GM10266 (cell line): ENCODE results near the gene LY6G6D.
"Not testable (repeated sequence)": the region's sequence is repeated elsewhere in the genome, so short reads cannot be mapped to it uniquely, and the experiment has no call there.

Experiments
- DNase-seq: peaks from one replicate; pipeline ENCODE4 v3.0.0; 2012; ENCODE audit errors: extremely low spot score
- TF ChIP-seq, protein P1 (sequence below): IDR thresholded peaks from 2 replicates; pipeline ENCODE4 v1.5.1; 2012; ENCODE audit warnings: mild to moderate bottlenecking, low read depth; ENCODE audit not compliant: control insufficient read depth, insufficient read depth; ENCODE audit errors: missing control alignments

The LY6G6D gene

GRCh38 chr6:31705931-31706330, 9.2 kb upstream of the LY6G6D start:
- no peak for DNase-seq
- TF ChIP-seq, protein P1, sequence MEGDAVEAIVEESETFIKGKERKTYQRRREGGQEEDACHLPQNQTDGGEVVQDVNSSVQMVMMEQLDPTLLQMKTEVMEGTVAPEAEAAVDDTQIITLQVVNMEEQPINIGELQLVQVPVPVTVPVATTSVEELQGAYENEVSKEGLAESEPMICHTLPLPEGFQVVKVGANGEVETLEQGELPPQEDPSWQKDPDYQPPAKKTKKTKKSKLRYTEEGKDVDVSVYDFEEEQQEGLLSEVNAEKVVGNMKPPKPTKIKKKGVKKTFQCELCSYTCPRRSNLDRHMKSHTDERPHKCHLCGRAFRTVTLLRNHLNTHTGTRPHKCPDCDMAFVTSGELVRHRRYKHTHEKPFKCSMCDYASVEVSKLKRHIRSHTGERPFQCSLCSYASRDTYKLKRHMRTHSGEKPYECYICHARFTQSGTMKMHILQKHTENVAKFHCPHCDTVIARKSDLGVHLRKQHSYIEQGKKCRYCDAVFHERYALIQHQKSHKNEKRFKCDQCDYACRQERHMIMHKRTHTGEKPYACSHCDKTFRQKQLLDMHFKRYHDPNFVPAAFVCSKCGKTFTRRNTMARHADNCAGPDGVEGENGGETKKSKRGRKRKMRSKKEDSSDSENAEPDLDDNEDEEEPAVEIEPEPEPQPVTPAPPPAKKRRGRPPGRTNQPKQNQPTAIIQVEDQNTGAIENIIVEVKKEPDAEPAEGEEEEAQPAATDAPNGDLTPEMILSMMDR, result no peak

GRCh38 chr6:31706599-31706998, 8.5 kb upstream of the LY6G6D start, which contains the start of gene LY6G6F:
TSS of gene LY6G6F (plus strand) at chr6:31706866. CDS start at chr6:31706907, 41 bp downstream.
- TF ChIP-seq, protein P1, result no peak

GRCh38 chr6:31707701-31708100, 7.4 kb upstream of the LY6G6D start:
- no peak for DNase-seq
- TF ChIP-seq, protein P1, result no peak

More at GRCh38 chr6:31706599-31706998, 8.5 kb upstream of the LY6G6D start, which contains the start of gene LY6G6F:
- DNase-seq, result no peak

DNA sequence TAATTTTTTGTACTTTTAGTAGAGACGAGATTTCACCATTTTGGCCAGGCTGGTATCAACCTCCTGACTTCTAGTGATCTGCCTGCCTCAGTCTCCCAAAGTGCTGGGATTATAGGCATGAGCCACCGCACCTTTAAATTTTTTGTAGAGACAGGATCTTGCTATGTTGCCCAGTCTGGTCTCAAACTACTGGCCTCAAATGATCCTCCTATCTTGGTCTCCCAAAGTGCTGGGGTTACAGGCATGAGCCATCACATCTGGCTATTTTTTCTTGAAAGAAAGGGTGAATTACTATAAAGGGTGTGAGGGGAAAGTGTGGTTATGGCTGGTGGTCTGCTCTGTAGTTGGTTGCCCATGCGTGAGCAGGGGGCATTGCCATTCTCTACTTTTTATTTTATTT, 6.9 kb upstream of the LY6G6D start:
- no peak for DNase-seq
- TF ChIP-seq, protein P1, result no peak

DNA sequence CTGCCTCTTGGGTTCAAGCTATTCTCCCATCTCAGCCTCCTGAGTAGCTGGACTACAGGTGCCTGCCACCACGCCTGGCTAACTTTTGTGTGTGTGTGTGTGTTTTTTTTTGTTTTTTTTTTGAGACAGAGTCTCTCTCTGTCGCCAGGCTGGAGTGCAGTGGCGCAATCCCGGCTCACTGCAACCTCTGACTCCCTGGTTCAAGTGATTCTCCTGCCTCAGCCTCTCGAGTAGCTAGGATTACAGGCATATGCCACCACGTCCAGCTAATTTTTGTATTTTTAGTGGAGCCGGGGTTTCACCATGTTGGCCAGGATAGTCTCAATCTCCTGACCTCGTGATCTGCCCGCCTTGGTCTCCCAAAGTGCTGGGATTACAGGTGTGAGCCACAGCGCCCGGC, 6.0 kb upstream of the LY6G6D start:
- DNase-seq, result not testable (repeated sequence)

DNA sequence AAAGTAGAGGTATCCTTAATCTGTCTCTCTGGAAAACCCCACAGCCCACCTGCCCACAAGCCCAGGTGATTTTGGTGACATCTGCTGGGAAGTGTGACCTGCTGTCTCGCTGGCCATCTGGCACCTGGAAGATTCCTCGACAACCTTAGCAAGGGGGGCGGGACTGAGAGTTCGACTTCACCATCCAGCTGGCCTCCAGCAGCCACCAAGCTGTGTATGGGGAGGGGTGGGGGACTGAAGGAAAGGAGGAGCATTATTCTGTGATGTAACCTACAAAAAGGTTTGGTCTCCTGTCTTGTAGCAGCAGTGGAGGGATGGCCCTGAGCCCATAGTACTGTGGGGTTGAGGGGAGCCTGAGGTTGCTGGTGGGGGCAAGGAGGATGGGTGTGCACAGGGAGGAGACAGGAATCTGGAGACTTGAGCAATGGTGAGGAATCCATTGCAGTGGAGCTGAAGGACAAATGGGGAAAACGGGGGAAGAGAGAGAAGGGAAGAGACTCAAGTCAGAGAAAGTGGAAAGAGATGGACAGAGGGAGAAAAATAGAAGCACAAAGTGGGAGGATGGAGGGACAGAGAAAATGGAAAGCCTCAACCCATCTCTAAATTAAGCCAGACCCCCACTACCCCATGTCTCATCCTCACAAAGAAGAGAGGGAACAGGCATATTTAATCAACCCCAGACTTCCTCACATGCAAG, 4.5 kb upstream of the LY6G6D start:
- TF ChIP-seq, protein P1, result no peak

DNA sequence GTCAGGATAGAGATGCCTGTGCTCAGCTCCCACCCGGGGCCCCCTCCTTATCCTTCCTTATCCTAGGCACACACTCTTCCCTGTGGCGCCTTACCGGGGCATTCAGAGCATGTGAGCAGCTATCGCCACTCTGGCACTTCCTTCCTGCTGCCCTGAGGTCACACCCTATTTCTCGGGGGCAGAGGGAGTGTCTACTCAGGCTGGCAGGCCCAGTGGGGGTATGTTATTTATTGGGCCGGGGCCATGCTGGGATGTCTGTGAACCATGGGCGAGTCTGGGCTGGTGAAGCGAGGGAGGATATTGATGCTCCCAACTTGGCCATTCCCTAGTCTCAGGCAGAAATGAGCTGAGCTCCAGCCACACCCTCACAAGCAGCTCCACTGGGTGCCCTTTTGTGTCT, 3.9 kb upstream of the LY6G6D start:
- TF ChIP-seq, protein P1, result no peak
- no peak for DNase-seq

More for the DNA sequence above, 4.5 kb upstream of the LY6G6D start:
- DNase-seq, result no peak
